ENCODE measurements around the gene KCNC2. TPM values are rescaled to one million over a fixed set of nuclear protein-coding genes. Genes with fewer than 3 reads are reported as not detected.

The KCNC2 gene
- total and polyA plus RNA-seq, 9 of the 15 experiments (the other 6 are each of a cell fraction or from before 2014, with no cell fraction given): not detected

DNA sequence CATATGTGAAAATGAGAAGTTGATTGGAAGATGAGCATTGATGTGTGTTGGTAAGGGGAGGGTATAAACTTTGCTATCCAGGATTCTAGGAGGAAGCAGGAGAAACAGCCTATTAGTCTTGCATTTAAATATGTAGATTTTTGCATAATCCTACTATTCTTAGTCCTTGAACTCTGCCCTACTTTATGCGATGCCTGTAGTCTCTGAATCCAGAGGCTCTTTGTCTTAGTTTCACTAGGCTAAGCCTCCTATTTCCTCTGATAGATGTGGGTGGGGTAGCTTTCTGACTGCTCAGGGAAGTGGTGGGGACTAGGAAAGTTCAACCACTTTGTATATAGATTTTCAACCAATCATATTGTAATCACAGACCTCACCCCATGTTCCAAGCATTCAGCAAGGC is 49.5 kb upstream of the KCNC2 start (continued):
- no peak for TF ChIP-seq RBM34 (IDR thresholded peaks at IDR 0.05; ENCODE audit: borderline replicate concordance, insufficient read depth, low read length)
- TF ChIP-seq SREBF1 (IDR thresholded peaks at IDR 0.05; ENCODE audit: borderline replicate concordance, low read depth, low read length): no peak

DNA sequence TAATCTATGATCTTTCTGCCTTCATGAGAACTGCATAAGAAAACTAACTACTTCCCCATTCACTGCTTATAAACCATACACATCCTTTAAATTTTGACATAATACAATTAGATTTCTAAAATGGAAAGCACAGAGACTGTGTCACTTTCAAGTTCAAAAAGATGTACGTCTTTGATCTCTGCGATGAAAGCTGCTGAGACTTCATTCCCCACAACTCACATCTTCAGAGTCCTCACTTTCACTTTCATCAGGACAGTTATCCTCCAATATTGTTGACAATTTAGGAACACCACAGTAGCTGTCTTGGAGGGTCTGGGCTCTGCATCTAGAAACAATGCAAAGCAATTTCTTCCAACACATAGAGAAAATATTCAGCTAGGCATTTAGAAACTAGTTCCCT is 47.9 kb upstream of the KCNC2 start:
- Histone ChIP-seq H3K9me3 (replicated peaks; ENCODE audit: control insufficient read depth, insufficient read depth, low read depth, low read length) (no peaks in the 10 kb centered on the region; the same call in none of the 2 replicates), H3K27me3 (ENCODE audit: control insufficient read depth in 2 of 2, insufficient read depth in 2 of 2, low read length in 2 of 2) (no peaks in the 10 kb centered on the region), H3K79me2 (ENCODE audit: control insufficient read depth, insufficient read depth, low read length) (no peaks in the 10 kb centered on the region), H3K4me3 (no peak overlapping the region), H3K4me2 (ENCODE audit: insufficient read depth, low read length) (no peak overlapping the region), H3K9ac (ENCODE audit: insufficient read depth in 1 of 2, low read depth in 2 of 2, low read length in 2 of 2) (no peak overlapping the region), H3K4me1 (replicated peaks in 1 of 2; ENCODE audit: control insufficient read depth in 2 of 2, insufficient read depth in 2 of 2, low read length in 2 of 2) (no peaks in the 10 kb centered on the region), H3K9me1 (ENCODE audit: control insufficient read depth, insufficient read depth, low read length) (no peaks in the 10 kb centered on the region), H3K36me3 (ENCODE audit: control insufficient read depth, insufficient read depth, low read length) (no peaks in the 10 kb centered on the region), H2AFZ (ENCODE audit: low read depth, low read length) (no peak overlapping the region), H3K27ac (ENCODE audit: extremely low read depth, low read depth, low read length) (no peak overlapping the region), H4K20me1 (replicated peaks; ENCODE audit: control insufficient read depth, insufficient read depth, low read length) (no peaks in the 10 kb centered on the region)
- in situ Hi-C loops (cut with MboI): no loop called here
- ATAC-seq (no peak), DNase-seq (ENCODE audit: extremely low read depth in 1 of 4, low spot score in 3 of 4) (no peak), FAIRE-seq (no peak)
- intact Hi-C loops (cut with micrococcal nuclease): no loop called here
- ChIA-PET POLR2A (no interaction called here), CTCF (ENCODE audit: low intra/inter-chr PET ratio) (no interaction called here)
- no TSS peak for BruUV-seq (replicated peaks)
- WGBS (ENCODE audit: insufficient coverage, low coverage, missing lambda C conversion rate): 0% methylated on average over 2 of the region's 2 CpGs
- no peak for TF ChIP-seq ESRRA (IDR thresholded peaks at IDR 0.05; ENCODE audit: borderline replicate concordance, low read depth)
- no peak for TF ChIP-seq TCF7L2 (IDR thresholded peaks at IDR 0.05; ENCODE audit: low read depth, low read length)
- TF ChIP-seq, protein P1, sequence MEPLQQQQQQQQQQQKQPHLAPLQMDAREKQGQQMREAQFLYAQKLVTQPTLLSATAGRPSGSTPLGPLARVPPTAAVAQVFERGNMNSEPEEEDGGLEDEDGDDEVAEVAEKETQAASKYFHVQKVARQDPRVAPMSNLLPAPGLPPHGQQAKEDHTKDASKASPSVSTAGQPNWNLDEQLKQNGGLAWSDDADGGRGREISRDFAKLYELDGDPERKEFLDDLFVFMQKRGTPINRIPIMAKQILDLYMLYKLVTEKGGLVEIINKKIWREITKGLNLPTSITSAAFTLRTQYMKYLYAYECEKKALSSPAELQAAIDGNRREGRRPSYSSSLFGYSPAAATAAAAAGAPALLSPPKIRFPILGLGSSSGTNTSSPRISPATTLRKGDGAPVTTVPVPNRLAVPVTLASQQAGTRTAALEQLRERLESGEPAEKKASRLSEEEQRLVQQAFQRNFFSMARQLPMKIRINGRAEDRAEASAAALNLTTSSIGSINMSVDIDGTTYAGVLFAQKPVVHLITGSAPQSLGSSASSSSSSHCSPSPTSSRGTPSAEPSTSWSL (CRISPR knock-in tag; IDR thresholded peaks at IDR 0.05; ENCODE audit: borderline replicate concordance): no peak
- no peak for TF ChIP-seq SMARCB1 (IDR thresholded peaks at IDR 0.05; ENCODE audit: insufficient read length, low read depth)
- TF ChIP-seq BCL6 (CRISPR knock-in tag; IDR thresholded peaks at IDR 0.05): no peak
- no peak for TF ChIP-seq ZNF324 (CRISPR knock-in tag; IDR thresholded peaks at IDR 0.05)
- no peak for TF ChIP-seq NR1H2 (CRISPR knock-in tag; IDR thresholded peaks at IDR 0.05)
- TF ChIP-seq, protein P2, sequence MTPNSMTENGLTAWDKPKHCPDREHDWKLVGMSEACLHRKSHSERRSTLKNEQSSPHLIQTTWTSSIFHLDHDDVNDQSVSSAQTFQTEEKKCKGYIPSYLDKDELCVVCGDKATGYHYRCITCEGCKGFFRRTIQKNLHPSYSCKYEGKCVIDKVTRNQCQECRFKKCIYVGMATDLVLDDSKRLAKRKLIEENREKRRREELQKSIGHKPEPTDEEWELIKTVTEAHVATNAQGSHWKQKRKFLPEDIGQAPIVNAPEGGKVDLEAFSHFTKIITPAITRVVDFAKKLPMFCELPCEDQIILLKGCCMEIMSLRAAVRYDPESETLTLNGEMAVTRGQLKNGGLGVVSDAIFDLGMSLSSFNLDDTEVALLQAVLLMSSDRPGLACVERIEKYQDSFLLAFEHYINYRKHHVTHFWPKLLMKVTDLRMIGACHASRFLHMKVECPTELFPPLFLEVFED (CRISPR knock-in tag; conservative IDR thresholded peaks at IDR 0.05): no peak
- TF ChIP-seq ZNF780A (CRISPR knock-in tag; IDR thresholded peaks at IDR 0.05): no peak
